Measurements from ENCODE around the gene LAMB1.
A peak's percentile ranks its signal among the peaks of the same experiment; 100 is the strongest.

Gene LAMB1

GRCh38 chr7:107996072-107996882 lies 6.7 kb downstream of the LAMB1 start:
- no peak for DNase-seq

GRCh38 chr7:107995184-107996071 lies 7.5 kb downstream of the LAMB1 start:
- DNase-seq = no peak

GRCh38 chr7:107994421-107995030 lies 8.4 kb downstream of the LAMB1 start:
- DNase-seq = no peak

- DNase-seq = no peak
Observed at GRCh38 chr7:107993891-107994291, 9.1 kb downstream of the LAMB1 start.

- no peak for DNase-seq
Observed at GRCh38 chr7:107989618-107990373, 13.2 kb downstream of the LAMB1 start.

GRCh38 chr7:107982918-107983389 lies 20.0 kb downstream of the LAMB1 start:
- DNase-seq = no peak

- DNase-seq = no peak
Observed at GRCh38 chr7:107982042-107982840, 20.7 kb downstream of the LAMB1 start.

- DNase-seq = no peak
Observed at GRCh38 chr7:107981466-107981865, 21.5 kb downstream of the LAMB1 start.

GRCh38 chr7:107980671-107981190 lies 22.2 kb downstream of the LAMB1 start:
- no peak for DNase-seq

- DNase-seq = no peak
Observed at GRCh38 chr7:107980171-107980570, 22.8 kb downstream of the LAMB1 start.

GRCh38 chr7:107978815-107979408 lies 24.0 kb downstream of the LAMB1 start:
- no peak for DNase-seq

GRCh38 chr7:107977048-107977447 lies 25.9 kb downstream of the LAMB1 start:
- DNase-seq = no peak

GRCh38 chr7:107976620-107977019 lies 26.3 kb downstream of the LAMB1 start:
- DNase-seq = no peak

- no peak for DNase-seq
Observed at GRCh38 chr7:107975394-107976013, 27.5 kb downstream of the LAMB1 start.

GRCh38 chr7:107973861-107974260 lies 29.1 kb downstream of the LAMB1 start:
- no peak for DNase-seq

- DNase-seq = no peak
Observed at GRCh38 chr7:107972941-107973376, 30.0 kb downstream of the LAMB1 start.

- DNase-seq = peak in 1 of 3 donors; percentile 4
Observed at GRCh38 chr7:107972075-107972482, 30.9 kb downstream of the LAMB1 start.

GRCh38 chr7:107971613-107972012 lies 31.3 kb downstream of the LAMB1 start:
- DNase-seq = peak; percentile 82 to 86 (median 84)

- DNase-seq = no peak
Observed at GRCh38 chr7:107971100-107971499, 31.9 kb downstream of the LAMB1 start.

GRCh38 chr7:107969856-107970255 lies 33.1 kb downstream of the LAMB1 start:
- no peak for DNase-seq
